Fibroblast of pulmonary artery (primary cell): ENCODE results near the gene AFF4.

ENCODE experiments used
- DNase-seq: peaks from one replicate; pipeline ENCODE4 v3.0.0-alpha.2; 2010; ENCODE audit warnings: low read depth
- H3K4me3 ChIP-seq: replicated peaks from 2 replicates; pipeline ENCODE4 v1.5.1; 2011; ENCODE audit warnings: low read depth, mild to moderate bottlenecking, control low read depth, low read length, moderate library complexity
- TF ChIP-seq, protein P1 (sequence below): IDR thresholded peaks from 2 replicates; pipeline ENCODE4 v1.5.1; 2011; ENCODE audit warnings: mild to moderate bottlenecking, control low read depth, low read length, inconsistent platforms; ENCODE audit errors: missing control alignments

Gene AFF4

DNA sequence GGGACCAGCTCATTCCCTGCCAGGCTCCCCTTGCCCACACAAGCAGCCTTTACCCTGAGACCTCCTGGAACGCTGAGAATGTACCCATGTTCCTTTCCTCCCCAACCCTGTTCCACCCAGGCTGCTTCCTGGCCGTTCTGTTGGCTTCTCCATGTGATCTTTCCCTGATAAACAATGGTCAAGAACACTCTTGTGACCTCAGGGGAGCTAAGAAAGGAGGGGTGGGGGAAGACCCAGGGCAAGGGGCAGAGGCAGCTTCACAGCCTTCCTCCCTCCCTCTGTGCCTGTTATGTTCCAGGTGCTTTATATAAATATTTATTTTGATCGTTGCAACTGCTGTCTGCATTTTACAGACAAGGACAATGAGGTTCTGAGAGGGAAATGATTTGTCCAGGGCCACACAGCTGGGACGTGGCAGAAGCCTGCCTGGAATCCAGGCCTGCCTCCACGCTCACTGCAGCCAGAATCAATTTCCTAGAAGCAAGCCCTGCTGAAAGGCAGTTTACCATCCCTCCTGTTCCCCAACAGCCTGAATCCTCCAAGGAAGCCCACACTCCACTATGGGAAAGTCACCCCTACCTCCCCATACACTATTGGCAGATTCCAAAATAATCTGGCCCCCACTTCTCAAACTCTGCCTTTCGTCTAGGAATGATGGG lies 136.9 kb downstream of the AFF4 start:
- no peak overlapping the region for H3K4me3 ChIP-seq
- TF ChIP-seq, protein P1, sequence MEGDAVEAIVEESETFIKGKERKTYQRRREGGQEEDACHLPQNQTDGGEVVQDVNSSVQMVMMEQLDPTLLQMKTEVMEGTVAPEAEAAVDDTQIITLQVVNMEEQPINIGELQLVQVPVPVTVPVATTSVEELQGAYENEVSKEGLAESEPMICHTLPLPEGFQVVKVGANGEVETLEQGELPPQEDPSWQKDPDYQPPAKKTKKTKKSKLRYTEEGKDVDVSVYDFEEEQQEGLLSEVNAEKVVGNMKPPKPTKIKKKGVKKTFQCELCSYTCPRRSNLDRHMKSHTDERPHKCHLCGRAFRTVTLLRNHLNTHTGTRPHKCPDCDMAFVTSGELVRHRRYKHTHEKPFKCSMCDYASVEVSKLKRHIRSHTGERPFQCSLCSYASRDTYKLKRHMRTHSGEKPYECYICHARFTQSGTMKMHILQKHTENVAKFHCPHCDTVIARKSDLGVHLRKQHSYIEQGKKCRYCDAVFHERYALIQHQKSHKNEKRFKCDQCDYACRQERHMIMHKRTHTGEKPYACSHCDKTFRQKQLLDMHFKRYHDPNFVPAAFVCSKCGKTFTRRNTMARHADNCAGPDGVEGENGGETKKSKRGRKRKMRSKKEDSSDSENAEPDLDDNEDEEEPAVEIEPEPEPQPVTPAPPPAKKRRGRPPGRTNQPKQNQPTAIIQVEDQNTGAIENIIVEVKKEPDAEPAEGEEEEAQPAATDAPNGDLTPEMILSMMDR = no peak

DNA sequence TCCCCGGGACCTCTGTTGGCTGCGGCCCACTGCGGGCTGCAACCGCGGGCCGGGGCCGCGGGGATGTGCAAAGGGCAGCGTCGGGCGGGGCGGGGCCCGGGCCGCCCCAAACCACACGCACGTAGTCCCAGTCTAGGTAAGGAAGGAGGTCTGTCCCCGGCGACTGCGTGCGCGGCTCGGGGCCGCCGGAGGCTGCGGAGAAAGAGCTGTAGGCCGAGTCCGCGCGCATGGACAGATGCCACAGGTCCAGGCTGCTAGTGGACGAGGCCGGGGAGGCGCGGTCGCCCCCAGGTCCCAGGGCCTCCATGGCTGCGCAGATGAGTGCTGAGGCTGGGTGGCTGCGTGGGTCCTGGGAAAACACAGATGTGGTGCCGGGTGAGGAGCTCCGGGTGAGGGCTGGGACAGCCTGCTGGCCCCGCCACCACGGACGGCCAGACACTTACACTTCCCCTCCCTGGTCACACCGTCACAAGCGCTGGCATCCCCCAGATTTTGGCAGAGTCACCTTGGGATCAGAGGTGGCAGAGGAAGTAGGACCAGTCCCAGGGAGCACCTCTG lies 137.5 kb downstream of the AFF4 start:
- TF ChIP-seq, protein P1 = no peak
- no peak for DNase-seq
- no peak overlapping the region for H3K4me3 ChIP-seq

More for the DNA sequence above, 136.9 kb downstream of the AFF4 start:
- no peak for DNase-seq
